Mesodermal cell (in vitro differentiated cells): ENCODE measurements around the gene TNFRSF6B.
A peak's percentile ranks its signal among the peaks of the same experiment; 100 is the strongest.

ENCODE experiments used
- H3K27ac ChIP-seq: 2 replicates; pipeline ENCODE4 v1.7.0; 2013; ENCODE audit warnings: mild to moderate bottlenecking, low read depth, low read length, moderate library complexity; ENCODE audit not compliant: severe bottlenecking
- H3K36me3 ChIP-seq: 2 replicates; pipeline ENCODE4 v1.7.1; 2013; ENCODE audit warnings: mild to moderate bottlenecking, low read length, moderate library complexity; ENCODE audit not compliant: control insufficient read depth, insufficient read depth
- H3K4me1 ChIP-seq: one replicate; pipeline ENCODE4 v1.7.1; 2013; ENCODE audit warnings: mild to moderate bottlenecking, low read length; ENCODE audit not compliant: insufficient read depth, control insufficient read depth, poor library complexity, severe bottlenecking
- H3K4me3 ChIP-seq: 2 replicates; pipeline ENCODE4 v1.7.0; 2013; ENCODE audit warnings: low read length, control low read depth, mild to moderate bottlenecking; ENCODE audit not compliant: insufficient read depth, poor library complexity, severe bottlenecking; ENCODE audit errors: extremely low read depth
- H3K9me3 ChIP-seq: 2 replicates; pipeline ENCODE4 v1.7.1; 2013; ENCODE audit warnings: mild to moderate bottlenecking, low read length, moderate library complexity; ENCODE audit not compliant: control insufficient read depth
- WGBS, 2 experiments: methylation state at CpG; one replicate each; pipeline ENCODE4 v1.1.5; 2013; ENCODE audit warnings: missing lambda C conversion rate in 2 of 2; ENCODE audit not compliant: insufficient coverage in 2 of 2; 5-methylcytosine and 5-hydroxymethylcytosine counted together

TNFRSF6B gene

DNA sequence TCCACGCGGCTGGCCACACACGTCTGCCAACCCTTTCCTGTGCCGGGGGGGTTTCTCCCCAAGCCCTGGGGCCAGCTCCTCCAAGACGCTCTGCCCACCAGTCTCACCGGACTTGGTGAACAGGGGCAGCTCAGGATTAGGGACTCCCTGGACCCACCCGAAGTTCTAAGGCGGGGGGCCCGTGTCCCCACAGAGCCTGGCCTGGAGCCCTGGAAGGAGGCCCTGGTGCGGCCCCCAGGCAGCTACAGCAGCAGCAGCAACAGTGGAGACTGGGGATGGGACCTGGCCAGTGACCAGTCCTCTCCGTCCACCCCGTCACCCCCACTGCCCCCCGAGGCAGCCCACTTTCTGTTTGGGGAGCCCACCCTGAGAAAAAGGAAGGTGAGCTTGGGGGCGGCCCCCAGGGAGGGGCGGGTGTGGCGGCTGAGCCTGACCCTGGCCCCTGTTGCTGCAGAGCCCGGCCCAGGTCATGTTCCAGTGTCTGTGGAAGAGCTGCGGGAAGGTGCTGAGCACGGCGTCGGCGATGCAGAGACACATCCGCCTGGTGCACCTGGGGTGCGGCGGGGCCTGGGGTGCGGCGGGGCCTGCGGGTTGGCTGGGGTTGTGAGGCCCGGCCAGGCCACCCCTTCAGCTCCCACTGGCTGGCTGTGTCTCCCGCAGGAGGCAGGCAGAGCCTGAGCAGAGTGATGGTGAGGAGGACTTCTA is 45.4 kb downstream of the TNFRSF6B start:
- Histone ChIP-seq H3K4me3 (peak overlapping the region; percentile 64), H3K9me3 (no peaks in the 10 kb centered on the region), H3K4me1 (peaks cover 18% of the 10 kb centered on the region), H3K27ac (no peak overlapping the region), H3K36me3 (peaks cover 45% of the 10 kb centered on the region)
- WGBS, 2 experiments, result 91 to 93% methylated on average over 19 to 27 of the region's 30 CpGs

DNA sequence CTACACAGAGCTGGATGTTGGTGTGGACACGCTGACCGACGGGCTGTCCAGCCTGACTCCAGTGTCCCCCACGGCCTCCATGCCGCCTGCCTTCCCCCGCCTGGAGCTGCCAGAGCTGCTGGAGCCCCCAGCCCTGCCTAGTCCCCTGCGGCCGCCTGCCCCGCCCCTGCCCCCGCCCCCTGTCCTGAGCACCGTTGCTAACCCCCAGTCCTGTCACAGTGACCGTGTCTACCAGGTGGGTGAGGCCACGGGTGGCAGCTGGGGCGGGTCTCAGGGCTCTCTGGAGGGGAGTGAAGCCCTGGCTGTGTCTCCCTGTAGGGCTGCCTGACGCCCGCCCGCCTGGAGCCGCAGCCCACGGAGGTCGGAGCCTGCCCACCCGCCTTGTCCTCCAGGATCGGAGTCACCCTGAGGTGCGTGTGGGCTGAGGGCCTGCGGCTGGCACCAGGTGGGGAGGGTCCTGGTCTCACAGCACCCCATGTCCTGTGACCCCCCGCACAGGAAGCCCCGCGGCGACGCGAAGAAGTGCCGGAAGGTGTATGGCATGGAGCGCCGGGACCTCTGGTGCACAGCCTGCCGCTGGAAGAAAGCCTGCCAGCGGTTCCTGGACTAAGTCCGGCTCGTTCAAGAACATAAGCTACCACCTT is 46.1 kb downstream of the TNFRSF6B start:
- Histone ChIP-seq H3K9me3 (no peaks in the 10 kb centered on the region), H3K4me1 (peaks cover 18% of the 10 kb centered on the region), H3K36me3 (peaks cover 42% of the 10 kb centered on the region), H3K4me3 (no peak overlapping the region), H3K27ac (no peak overlapping the region)
- WGBS, 2 experiments, result 93% methylated on average over 21 to 35 of the region's 37 CpGs

DNA sequence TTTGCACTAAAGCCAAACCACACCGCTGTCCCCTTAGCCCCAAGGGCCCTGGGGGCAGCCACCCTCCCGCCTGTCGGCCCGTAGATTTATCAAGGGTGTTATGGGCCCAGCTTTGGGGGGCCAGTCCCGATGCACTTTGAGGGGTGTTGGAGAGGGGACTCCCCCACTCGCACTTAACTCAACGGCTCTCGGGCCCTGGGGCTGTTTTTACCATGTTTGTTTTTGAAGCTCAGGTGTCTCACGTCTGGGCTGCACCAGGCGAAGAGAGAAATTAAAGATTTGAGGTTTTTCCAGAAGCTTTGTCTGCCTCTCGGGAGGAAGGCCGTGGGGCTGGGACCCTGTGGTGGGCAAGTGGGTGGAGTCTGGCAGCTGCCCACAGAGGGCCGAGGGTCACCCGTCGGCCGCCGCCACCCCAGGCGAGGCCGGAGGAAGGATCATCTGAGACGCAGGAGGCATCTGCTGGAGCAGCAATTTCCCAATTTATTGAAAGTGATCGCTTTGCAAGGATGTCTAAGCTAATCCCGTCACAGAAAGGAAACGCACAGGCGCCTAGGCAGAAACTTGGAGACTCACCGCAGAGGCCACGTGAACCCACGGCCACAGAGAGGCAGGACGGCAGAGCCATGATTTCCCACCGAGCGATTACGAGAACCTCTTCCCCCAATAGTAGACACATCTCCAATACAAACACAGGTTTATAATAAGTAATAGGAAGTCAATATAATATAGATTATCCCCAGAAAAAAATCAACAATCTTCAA is 46.9 kb downstream of the TNFRSF6B start:
- H3K36me3 ChIP-seq, result peaks cover 42% of the 10 kb centered on the region
- 93 to 97% methylated on average over 22 of the region's 31 CpGs for WGBS, 2 experiments
- peaks cover 14% of the 10 kb centered on the region for H3K4me1 ChIP-seq
- no peak overlapping the region for H3K27ac ChIP-seq
- H3K9me3 ChIP-seq, result no peaks in the 10 kb centered on the region
- no peak overlapping the region for H3K4me3 ChIP-seq

DNA sequence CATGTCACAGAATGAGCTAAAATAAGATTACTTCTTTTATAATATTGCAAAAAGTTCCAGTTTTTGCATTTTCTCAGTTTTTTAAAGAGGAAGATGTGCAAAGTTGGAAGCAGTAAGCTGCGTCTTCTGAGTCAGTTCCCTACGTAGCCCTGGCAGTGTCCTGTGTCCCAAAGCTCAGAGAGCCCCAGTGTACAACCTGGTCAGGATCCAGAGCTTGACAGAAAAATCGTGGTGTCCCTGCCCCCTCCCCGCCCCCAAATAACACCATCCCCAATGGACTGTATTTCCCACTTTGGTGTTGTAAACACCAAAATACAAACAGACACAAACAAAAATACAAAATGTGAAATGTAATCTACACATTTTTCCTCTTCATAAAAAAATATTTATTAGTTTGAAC is 47.7 kb downstream of the TNFRSF6B start:
- Histone ChIP-seq H3K4me3 (no peak overlapping the region), H3K27ac (no peak overlapping the region), H3K36me3 (peaks cover 42% of the 10 kb centered on the region), H3K4me1 (peaks cover 10% of the 10 kb centered on the region), H3K9me3 (no peaks in the 10 kb centered on the region)
- WGBS, 2 experiments, result 90 to 100% methylated on average over 2 of the region's 4 CpGs

DNA sequence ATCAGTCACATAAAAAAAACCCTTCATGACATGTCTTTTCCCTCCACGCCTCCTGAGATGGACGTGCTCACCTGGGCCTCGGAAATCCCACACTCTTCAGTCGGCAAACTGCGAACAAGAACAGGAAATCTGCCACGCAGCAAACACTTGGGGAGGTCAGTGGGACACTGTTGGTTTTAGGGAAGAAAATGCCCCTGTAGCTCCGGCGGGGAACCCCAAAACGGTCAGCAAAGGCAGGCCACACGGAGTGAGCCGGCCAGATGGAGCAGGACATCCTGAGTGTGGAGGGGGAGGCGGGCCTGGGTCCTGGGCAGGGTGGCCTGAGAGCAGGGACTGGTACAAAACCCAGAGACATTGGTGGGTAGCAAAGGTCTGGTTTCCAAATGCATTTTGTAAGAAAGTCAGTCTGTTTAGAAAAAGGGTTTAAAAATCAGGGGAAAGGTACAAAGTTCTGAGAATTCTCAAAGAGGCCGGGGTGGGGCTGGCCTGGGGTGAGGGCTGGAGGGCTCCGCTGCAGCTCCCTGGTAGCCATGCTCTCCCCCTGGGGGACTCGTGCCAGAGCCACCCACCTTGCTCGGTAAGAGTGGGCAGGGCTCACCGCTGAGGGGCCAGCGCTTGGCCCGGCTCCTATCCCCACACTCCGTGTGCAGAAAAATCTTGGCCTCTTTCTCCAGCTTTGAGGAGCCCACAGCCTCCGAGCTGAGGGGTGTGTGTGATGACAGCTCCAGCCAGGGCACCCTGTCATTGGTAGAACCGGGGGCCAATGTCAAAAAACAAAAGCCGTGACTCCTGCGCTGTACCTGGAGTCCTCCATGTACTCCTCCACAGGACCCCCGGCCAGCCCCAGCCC is 48.3 kb downstream of the TNFRSF6B start:
- Histone ChIP-seq H3K4me3 (no peak overlapping the region), H3K9me3 (no peaks in the 10 kb centered on the region), H3K27ac (peak overlapping the region; percentile 29), H3K36me3 (peaks cover 45% of the 10 kb centered on the region), H3K4me1 (peaks cover 10% of the 10 kb centered on the region)
- 92 to 96% methylated on average over 23 to 25 of the region's 25 CpGs for WGBS, 2 experiments

DNA sequence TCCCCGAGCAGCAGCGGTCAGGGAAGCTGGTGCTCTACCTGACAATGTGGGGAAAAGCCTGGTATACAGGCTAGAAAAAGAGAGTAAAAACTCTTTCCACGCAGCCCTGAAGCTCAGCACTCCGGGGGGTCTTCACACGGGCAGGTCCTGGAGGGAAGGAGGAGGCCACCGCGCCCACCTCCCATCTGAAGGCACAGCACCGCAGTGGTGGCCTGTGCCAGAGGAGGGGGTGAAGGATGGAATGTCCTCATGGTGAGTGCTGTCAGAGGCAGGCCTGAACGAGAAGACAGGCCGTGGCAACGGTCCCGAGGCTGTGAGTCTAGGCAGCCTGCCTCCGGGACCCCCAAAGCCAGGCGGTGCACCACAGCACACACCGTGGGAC is 49.0 kb downstream of the TNFRSF6B start:
- Histone ChIP-seq H3K36me3 (peaks cover 51% of the 10 kb centered on the region), H3K9me3 (no peaks in the 10 kb centered on the region), H3K27ac (no peak overlapping the region), H3K4me1 (peaks cover 10% of the 10 kb centered on the region), H3K4me3 (no peak overlapping the region)
- 83 to 91% methylated on average over 12 to 15 of the region's 15 CpGs for WGBS, 2 experiments

DNA sequence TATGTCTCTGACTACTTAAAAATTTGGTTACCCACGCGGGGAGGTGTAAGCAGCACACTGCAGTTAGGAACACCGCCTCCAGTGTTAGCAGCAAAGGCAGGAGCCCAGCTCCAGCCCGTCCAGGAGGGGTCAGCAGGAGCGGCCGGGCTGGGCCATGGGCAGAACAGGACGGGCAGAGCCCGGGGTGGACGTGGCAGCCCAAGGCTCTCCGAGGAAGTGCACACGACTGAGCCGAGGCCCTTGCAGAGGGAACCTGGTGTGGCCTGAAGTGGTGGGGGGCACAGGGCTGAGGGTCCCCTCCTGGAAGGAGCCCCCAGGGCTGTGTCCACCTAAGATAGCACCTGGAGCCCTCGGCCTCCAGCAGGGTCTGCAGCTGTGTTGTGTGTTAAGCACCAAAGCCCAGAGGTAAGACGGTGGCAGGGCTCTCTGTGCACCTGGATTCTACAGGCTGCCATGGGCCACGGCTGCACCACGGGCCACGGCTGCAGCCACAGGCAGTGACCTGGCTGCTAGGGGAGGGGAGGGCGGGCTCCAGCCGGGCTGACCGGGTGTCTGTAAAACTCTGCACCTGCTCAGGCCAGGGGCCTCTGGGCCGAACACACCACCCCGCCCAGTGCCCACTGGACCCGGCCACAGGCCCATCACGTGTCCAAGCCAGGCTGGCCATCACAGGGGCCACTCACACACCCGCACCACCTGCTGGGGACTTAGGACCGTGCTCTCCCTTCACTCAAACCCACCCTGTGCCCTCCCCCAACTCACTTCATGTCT is 49.7 kb downstream of the TNFRSF6B start:
- Histone ChIP-seq H3K4me3 (no peak overlapping the region), H3K27ac (no peak overlapping the region), H3K36me3 (peaks cover 53% of the 10 kb centered on the region), H3K9me3 (no peaks in the 10 kb centered on the region), H3K4me1 (peaks cover 9% of the 10 kb centered on the region)
- WGBS, 2 experiments, result 94 to 96% methylated on average over 22 of the region's 26 CpGs

DNA sequence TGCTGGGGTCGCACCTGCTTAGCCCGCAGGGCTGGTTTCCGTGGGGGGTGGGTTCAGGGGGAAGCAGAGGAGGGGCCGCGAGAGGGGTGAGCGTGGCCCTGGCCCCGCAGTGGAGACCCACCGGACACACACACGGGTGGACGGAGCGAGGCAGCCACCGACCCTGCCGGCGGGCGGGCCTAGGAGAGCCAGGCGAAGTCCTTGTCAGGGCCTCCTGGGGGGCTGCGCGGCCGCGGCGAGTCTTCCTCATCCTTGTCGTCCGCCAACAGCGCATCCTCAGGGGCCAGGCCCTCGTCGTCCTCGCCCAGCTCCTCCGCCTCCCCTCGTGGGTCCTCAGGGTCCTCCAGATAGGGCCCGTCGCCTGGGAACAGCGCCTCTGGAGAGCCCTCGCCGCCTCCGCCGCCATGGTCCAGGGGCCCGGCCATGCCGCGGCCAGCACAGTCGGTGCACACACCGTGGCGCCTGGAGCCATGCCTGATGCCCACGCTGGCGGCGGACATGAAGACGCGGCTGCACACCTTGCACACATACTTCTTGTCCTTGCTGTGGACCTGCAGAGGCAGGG is 50.4 kb downstream of the TNFRSF6B start:
- 92 to 96% methylated on average over 31 to 41 of the region's 47 CpGs for WGBS, 2 experiments
- no peaks in the 10 kb centered on the region for H3K9me3 ChIP-seq
- no peak overlapping the region for H3K27ac ChIP-seq
- no peak overlapping the region for H3K4me3 ChIP-seq
- H3K36me3 ChIP-seq, result peaks cover 48% of the 10 kb centered on the region
- peaks cover 5% of the 10 kb centered on the region for H3K4me1 ChIP-seq

DNA sequence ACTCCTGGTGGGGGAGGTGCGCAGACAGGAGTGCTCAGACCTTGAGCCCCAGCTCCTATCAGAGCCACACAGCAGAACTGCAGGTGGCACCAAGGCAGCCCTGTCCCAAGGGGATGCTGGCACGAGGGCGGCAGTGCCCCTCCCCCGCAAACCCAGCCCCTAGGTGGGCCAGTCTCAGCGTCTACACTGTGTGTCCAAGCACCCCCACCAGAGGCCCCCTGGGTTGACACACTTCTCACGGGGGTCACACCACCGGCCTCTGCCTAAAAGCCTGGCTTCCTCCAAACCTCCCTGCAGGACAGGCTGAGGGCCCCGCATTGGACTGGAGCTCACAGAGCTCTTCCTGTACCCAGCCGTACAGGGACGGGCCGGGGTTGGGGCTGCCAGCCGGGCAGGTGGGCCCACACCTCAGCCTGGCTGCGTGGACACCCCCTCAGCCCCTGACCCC is 51.2 kb downstream of the TNFRSF6B start:
- Histone ChIP-seq H3K9me3 (no peaks in the 10 kb centered on the region), H3K36me3 (peaks cover 45% of the 10 kb centered on the region), H3K4me1 (peaks cover 5% of the 10 kb centered on the region), H3K27ac (no peak overlapping the region), H3K4me3 (no peak overlapping the region)
- WGBS, 2 experiments, result 82 to 85% methylated on average over 11 to 13 of the region's 13 CpGs
